ENCODE results near the gene HCN2. TPM values are rescaled to one million over a fixed set of nuclear protein-coding genes. Genes with fewer than 3 reads are reported as not detected.

The HCN2 gene
- total RNA-seq, 4 donors from 2014 or later: not detected

- TF ChIP-seq, protein P1, sequence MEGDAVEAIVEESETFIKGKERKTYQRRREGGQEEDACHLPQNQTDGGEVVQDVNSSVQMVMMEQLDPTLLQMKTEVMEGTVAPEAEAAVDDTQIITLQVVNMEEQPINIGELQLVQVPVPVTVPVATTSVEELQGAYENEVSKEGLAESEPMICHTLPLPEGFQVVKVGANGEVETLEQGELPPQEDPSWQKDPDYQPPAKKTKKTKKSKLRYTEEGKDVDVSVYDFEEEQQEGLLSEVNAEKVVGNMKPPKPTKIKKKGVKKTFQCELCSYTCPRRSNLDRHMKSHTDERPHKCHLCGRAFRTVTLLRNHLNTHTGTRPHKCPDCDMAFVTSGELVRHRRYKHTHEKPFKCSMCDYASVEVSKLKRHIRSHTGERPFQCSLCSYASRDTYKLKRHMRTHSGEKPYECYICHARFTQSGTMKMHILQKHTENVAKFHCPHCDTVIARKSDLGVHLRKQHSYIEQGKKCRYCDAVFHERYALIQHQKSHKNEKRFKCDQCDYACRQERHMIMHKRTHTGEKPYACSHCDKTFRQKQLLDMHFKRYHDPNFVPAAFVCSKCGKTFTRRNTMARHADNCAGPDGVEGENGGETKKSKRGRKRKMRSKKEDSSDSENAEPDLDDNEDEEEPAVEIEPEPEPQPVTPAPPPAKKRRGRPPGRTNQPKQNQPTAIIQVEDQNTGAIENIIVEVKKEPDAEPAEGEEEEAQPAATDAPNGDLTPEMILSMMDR (IDR thresholded peaks at IDR 0.05; ENCODE audit: low read depth): no peak
These were observed 14.7 kb downstream of the HCN2 start for GRCh38 chr19:604355-604754.

DNA sequence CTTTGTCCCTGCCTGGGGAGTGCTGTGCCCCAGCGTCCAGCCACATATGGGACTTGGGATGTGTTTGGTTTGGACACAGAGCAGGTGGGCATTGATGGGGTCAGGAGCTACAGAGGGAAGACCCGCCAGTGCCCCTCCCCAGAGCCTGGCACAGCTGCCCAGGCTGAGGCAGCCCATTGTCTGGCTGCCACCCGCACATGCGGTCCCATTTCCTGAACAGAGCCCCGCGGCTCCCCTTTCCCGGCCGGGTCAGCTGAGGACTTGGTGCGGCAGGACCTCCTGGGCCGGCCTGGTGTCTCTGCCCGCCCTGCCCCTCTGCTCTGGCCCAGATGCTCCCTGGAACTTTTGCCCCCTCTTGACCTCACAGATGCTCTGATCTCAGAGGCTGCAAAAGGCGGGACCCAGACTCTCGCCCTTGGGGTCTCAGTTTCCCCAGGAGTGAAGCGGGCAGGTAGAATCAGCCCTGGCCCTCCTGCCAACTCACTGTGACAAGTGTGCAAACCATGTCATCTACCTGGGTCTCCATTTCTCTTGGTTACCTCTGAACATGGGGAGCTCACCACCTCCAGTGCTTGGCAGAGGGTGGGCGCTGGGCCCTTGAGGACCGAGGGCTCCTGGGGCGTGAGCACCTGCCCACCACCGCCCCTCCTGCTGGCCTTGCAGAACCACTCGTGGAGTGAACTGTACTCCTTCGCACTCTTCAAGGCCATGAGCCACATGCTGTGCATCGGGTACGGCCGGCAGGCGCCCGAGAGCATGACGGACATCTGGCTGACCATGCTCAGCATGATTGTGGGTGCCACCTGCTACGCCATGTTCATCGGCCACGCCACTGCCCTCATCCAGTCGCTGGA, 17.8 kb downstream of the HCN2 start:
- TF ChIP-seq, protein P1 (IDR thresholded peaks at IDR 0.05; ENCODE audit: low read depth): no peak

DNA sequence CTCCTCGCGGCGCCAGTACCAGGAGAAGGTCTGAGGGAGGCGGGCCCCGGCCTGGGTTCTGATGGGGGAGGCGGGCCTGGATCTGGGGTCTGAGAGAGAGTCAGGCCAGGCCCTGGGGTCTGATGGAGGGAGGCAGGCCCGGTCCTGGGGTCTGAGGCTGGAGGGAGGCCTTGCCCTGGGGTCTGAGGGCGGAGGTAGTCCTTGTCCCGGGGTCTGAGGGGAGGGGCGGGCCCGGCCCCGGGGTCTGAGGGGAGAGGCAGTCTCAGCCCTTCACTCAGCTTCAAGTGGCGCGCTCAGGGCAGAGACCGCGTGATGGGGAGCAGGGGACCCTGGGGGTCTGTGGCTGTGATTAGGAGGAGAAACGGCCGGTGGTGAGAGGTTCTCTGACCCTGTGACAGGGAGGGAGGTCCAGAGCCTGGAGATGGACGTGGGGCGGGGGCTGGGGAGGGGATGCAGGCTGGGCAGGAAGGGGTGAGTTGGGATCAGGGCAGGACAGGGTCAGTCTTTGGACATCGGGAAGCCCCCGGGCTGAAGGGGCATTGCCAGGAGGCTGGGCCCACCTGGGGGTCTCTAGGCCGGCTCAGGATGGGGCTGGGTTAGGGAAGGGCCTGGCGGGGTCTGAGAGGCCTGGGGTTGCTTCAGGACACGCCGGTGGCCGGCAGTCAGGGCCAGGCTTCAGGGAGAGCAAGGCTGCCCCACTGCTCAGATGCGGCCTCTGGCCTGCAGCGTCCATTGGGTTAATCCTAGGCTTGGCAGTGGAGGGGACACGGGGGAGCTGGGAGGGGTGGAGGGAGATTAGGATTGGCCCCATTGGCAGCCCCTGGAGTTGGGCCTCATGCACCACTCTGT, 18.7 kb downstream of the HCN2 start:
- TF ChIP-seq, protein P1 (IDR thresholded peaks at IDR 0.05; ENCODE audit: low read depth): no peak

DNA sequence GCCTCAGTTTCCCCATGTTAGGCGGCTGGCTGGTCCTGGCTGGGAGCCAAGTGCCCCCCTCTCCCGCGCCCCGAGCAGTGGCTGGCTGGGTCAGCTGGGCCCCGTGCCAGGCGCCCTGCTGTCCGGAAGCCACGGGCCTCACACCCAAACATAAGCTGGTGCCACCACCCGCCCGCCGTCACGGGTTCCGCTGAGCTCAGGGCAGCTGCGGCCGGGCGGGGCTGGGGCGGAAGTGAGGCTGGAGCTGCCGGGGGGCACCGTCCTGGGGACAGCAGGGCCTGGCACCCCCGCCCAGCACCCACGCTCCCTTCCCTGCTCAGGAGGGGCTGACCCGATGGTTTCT, 19.3 kb downstream of the HCN2 start:
- TF ChIP-seq, protein P1 (IDR thresholded peaks at IDR 0.05; ENCODE audit: low read depth): no peak

DNA sequence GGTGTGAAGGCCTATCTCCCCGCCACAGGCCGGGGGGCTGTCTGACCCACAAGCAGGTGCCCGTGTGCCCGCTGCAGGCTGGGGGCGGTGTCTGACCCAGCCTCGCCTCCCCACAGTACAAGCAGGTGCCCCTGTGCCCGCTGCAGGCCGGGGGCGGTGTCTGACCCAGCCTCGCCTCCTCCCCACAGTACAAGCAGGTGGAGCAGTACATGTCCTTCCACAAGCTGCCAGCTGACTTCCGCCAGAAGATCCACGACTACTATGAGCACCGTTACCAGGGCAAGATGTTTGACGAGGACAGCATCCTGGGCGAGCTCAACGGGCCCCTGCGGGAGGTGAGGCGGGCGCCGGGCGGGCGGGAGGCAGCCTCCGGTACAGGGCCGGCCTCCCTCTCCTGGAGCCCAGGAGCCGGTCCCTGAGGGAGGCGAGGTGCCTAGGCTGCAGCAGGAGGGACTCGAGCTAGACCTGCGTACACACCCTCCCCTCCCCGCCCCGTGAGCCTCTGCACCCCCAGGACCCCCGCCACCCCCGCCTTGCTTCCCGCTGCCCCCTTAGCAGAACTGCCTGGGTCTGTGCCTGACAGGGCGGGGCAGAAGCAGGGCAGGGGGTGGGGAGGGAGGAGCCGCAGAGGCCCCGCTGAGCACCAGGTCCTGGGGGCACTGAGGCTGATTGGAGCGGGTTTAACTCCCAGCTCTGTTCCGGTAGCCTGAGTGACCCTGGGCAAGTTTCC, 20.6 kb downstream of the HCN2 start:
- TF ChIP-seq, protein P1 (IDR thresholded peaks at IDR 0.05; ENCODE audit: low read depth): no peak

DNA sequence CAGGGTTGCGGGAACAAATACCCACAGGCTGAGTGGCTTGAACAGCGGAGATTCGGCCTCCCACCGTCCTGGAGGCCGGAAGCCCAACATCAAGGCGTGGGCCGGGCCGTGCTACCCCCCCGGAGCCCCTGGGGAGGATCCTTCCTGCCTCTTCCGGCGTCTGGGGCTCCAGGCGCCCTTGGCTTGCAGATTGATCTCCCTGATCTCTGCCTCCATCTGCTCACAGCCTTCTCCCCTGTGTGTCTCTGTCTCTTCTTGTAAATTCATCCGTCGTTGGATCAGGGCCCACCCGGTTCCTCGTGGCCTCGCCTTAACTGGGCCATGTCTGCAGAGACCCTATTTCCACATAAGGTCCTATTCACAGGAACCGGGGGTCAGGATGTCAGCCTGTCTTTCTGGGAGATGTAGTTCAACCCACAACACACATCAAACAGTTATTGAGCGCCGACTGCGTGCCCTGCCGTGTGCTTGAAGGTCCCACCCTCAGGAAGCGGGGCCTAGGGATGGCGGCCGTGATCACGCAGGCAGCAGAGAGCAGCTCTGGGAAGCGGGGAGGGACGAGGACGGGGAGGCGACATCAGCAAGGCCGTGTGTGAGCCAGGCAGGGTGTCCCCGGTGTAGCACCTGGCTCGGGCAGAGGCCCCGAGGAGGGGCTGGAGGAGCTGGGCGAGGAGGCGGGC, 21.3 kb downstream of the HCN2 start:
- TF ChIP-seq, protein P1 (IDR thresholded peaks at IDR 0.05; ENCODE audit: low read depth): no peak

Measured in subcutaneous adipose tissue (tissue), 4 donors.